EH (cell line): Measurements from ENCODE around the gene MAST4.

Experiments
- DNase-seq: peaks from one replicate; pipeline ENCODE4 v3.0.0-alpha.2; 2015; ENCODE audit warnings: low read depth

Gene MAST4

DNA sequence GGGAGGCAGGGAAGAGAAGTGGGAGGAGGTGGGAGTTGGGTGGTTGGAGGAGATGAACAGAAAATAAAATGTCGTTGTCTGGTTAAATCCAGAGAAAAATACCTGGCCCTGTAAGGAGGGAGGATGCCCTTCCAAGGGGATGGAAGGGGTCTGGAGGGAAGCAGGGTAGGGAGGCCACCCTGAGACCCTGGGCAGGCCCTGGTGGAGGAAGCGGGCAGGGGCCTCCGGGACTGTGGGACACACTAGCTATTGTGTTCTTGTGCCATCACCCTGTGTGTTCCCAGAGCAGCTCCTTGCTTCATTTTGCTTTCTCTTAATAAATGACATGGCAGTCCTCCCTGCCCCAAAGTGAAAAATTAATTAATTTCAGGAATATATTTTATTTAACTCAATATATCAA, 612.2 kb downstream of the MAST4 start:
- DNase-seq: no peak

DNA sequence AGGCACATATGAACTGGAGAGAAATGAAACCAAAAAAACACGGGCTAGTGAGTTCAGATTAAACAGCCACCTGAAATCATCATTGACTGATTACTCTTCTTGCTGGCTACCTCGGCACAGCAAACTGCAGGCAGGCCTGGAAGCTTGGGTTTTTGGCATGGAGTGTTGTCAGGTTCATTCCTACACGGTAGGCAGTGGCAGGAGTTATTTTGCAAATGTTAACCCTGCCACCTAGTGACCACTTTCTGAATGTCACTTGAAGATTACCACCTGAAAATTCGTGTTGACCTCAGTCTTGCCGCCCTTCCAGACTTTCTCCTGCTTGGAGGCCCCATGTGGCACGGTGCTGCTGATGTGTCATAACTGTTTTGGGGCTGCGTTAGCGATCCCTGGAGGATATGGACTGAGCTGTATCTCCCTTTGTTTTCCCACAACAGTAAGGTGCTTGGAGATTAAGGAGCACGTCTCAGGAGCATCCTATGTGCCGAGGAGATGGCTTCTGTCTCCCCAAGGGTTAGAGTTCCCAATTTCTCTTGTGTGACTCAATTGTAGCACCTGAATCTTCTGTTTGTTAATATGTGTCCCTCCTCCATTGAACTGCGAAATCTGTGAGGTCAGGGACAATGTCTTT, 613.1 kb downstream of the MAST4 start:
- DNase-seq: peak; percentile 67

- DNase-seq: peak; percentile 83
Measured at GRCh38 chr5:67211926-67212325, 615.7 kb downstream of the MAST4 start.

DNA sequence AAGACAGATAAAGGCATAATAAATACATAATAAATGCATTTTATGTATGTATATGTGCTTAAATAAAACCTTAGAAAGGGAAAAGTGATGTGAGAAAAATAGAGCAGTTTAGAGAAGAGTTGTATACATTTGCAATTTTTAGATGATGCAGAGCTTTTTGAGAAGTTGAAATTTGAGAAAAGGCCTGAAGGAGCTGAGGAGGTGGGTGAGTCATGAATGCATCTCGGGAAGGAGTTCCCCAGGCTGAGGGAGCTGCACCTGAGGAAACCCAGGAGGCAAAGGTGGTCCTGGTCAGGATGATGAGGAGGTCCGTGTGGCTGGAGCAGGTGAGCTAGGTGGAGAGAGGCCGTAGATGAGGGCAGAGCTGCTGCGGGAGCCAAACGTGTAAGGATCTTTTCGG, 617.8 kb downstream of the MAST4 start:
- peak; percentile 7 for DNase-seq

DNA sequence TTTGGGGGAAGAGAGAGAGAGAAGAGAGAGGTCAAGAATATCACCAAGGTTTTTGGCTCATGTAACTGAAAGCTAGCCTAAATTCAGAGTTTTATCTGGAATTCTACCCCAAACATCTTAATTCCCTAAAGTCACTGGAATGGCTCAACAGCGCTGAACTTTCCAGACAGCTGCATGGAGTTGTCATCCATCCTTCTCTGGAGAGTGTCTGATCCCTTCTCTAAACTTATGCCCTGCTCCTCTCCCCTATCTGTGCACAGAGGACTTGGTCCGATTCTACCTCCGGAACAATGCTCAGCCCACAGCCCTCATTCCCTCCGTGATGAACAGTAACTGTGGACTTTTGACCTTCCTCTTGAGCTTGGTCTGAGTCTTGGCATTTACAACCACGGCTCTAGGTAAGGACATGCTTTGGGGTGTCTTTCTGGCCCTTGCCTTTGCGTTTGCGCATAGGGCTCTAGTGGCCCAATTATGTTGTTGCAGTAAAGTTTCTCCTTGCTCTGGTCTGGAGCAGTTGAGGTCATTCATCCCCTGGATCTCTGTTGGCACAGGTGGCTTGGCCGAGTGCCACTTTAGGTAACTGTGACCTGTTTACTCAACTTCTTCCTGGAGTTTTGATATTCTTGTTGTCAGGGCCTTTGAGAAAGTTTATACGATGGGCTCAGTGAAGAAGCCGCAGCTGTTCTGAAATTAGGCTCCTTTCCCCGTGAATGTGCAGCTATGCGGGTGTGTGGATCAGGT, 618.7 kb downstream of the MAST4 start:
- no peak for DNase-seq

DNA sequence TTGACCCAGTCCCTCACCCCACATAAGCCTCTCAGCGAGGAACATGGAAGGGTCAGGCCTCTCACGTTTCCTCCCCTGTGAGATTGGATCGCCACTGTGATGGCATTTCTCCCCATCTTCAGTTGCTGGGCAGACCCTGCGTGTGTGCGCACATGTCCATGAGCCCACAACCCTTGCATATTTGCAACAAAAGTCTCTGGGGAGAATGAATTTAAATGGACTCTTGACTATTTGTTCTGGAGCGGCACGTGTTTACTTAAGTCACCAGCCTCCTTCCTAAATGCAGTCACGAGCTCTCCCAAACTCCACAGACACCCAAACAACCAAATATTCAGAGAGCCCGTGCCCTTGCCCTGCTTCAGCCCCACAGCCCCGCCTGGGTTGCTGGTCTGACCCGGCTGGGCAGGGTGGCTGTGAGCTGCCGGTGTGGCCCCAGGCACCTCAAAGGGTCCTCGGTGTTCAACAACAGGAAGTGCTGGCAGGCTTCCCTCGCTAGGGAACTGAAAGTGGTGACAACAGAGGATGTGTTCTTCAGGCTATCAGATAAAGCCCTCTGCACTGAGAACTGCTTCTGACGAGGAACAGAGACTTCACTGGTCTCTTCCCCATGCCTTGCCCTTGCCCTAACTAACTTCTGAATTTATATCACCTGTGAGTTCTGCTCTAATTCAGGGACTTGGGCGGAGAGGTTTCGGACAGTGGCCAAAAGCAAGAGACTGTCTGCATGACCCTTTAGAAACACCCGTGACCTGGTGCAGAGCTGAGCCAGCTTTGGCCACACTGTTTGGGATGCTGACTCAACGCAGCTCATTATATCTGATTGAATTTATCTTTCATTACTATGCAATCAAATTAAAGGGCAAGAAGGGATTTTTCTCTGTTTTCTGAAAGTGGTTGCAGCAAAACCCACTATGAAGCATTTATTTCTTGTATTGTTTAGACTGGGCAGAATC, 619.6 kb downstream of the MAST4 start:
- peak; percentile 50 for DNase-seq

GRCh38 chr5:67216564-67216963, 620.4 kb downstream of the MAST4 start:
- no peak for DNase-seq
